Mucosa of rectum (tissue), 2 donors: ENCODE data around the gene CD101.

Experiments used
- H3K27ac ChIP-seq, 2 donors: one replicate each; pipeline ENCODE4 v1.7.0; 2013; ENCODE audit warnings: inconsistent platforms in 2 of 2, low read depth in 2 of 2, low read length in 2 of 2
- H3K27me3 ChIP-seq, 2 donors: one replicate each; pipeline ENCODE4 v1.7.0; 2013; ENCODE audit warnings: low read length in 2 of 2; ENCODE audit not compliant: control insufficient read depth in 2 of 2, insufficient read depth in 2 of 2
- H3K36me3 ChIP-seq, 2 donors: one replicate each; pipeline ENCODE4 v1.7.0; 2013; ENCODE audit warnings: low read length in 2 of 2; ENCODE audit not compliant: control insufficient read depth in 2 of 2, insufficient read depth in 2 of 2
- H3K4me1 ChIP-seq, 2 donors: one replicate each; pipeline ENCODE4 v1.7.0; 2013; ENCODE audit warnings: low read length in 2 of 2, mild to moderate bottlenecking in 1 of 2; ENCODE audit not compliant: control insufficient read depth in 2 of 2, insufficient read depth in 2 of 2
- H3K4me3 ChIP-seq, 2 donors: one replicate each; pipeline ENCODE4 v1.7.0; 2013; ENCODE audit warnings: low read length in 2 of 2
- H3K9ac ChIP-seq, 2 donors: one replicate each; pipeline ENCODE4 v1.7.0; 2013; ENCODE audit warnings: low read length in 2 of 2, low read depth in 1 of 2, mild to moderate bottlenecking in 1 of 2
- H3K9me3 ChIP-seq, 2 donors: one replicate each; pipeline ENCODE4 v1.7.0; 2013; ENCODE audit warnings: low read length in 2 of 2; ENCODE audit not compliant: control insufficient read depth in 2 of 2
- donor health status: healthy.
- donor health status: Normal muscosa, but diverticular disease.

The CD101 gene

DNA sequence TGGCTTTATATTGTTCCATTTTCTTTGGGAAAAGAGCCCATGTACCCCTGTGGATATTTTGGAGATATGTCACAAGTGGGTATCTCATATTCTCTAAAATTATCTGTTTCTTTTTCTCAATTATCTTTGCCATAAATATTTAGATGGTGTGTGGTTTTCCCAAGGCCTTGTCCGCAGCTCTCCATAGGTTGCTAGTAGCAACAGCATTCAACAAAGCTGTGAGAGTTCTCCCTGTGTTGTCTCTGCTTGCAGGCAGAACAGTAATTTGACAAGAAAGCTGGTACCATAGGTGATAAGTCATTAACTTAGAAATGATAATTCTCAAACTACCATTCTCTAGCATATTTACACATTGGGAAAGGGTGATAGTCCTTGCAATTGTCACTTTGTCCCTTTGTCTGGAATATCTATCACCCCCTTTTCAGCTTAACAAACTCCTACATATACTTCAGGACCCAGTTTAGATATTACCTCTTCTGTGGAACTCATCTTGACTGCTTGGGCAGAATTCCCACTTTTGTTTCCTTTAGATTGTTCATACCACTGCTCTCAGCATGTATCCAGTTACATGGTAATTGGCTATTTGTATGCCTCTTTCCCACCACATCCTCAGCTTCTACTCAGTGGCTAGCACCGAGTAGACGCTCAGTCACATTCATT is 8.9 kb downstream of the CD101 start:
- H3K27me3 ChIP-seq, result no peaks in the 10 kb centered on the region
- no peaks in the 10 kb centered on the region for H3K36me3 ChIP-seq
- H3K9ac ChIP-seq, result no peak overlapping the region
- H3K9me3 ChIP-seq, result no peaks in the 10 kb centered on the region
- no peaks in the 10 kb centered on the region for H3K4me1 ChIP-seq
- no peak overlapping the region for H3K4me3 ChIP-seq
- H3K27ac ChIP-seq, result no peak overlapping the region

DNA sequence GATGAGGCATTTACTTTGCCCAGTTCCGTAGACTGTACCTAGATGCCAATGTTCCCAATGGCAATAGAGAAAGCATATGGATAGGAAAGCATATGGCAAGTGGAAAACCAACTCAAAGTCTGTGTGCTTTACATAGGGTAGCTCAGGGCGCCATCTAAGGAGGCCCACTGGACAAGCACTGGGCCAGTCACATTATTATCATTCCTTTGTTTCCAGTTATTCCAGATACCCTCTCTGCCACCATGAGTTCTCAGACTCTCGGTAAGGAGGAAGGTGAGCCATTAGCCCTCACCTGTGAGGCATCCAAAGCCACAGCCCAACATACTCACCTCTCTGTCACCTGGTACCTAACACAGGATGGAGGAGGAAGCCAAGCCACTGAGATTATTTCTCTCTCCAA is 9.8 kb downstream of the CD101 start:
- Histone ChIP-seq H3K9me3 (no peaks in the 10 kb centered on the region), H3K27ac (no peak overlapping the region), H3K4me1 (no peaks in the 10 kb centered on the region), H3K4me3 (no peak overlapping the region), H3K36me3 (no peaks in the 10 kb centered on the region), H3K27me3 (no peaks in the 10 kb centered on the region), H3K9ac (no peak overlapping the region)

DNA sequence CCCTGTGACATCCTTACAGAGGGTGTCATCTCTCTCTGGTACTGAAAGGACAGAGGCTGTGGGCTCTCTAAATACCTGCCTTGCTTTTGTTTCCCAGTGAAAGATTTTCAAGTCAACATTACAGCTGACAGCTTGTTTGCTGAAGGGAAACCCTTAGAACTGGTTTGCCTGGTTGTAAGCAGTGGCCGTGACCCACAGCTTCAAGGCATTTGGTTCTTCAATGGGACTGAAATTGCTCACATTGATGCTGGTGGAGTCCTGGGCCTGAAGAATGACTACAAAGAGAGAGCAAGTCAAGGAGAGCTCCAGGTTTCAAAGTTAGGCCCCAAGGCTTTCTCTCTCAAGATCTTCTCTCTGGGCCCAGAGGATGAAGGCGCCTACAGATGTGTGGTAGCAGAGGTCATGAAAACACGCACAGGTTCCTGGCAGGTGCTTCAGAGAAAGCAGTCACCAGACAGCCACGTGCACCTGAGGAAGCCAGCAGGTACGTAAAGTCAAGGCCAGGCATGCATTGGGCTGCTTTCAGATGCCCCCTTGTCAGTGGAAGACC is 11.8 kb downstream of the CD101 start:
- no peak overlapping the region for H3K9ac ChIP-seq
- no peaks in the 10 kb centered on the region for H3K4me1 ChIP-seq
- no peaks in the 10 kb centered on the region for H3K36me3 ChIP-seq
- H3K9me3 ChIP-seq, result no peaks in the 10 kb centered on the region
- no peak overlapping the region for H3K4me3 ChIP-seq
- no peaks in the 10 kb centered on the region for H3K27me3 ChIP-seq
- H3K27ac ChIP-seq, result no peak overlapping the region

DNA sequence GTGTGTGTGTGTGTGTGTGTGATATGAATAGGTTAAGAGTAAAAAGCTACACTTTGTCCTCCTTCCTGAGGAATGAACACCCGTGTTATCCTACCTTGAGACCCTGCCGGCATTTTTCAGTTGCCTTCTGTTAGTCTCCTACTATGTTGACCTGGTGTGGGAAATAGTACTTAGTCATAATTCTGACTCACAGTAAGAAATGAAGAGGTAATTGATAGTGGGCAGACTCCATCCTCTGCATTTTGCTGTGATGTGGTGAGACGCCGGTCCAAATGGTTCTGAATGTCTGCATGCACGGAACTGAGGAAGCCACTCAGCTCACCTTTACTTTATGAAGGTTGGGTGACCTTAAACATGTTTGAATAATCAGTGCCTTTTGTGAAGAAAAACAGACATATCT is 12.6 kb downstream of the CD101 start:
- Histone ChIP-seq H3K4me3 (no peak overlapping the region), H3K36me3 (no peaks in the 10 kb centered on the region), H3K9me3 (no peaks in the 10 kb centered on the region), H3K27me3 (no peaks in the 10 kb centered on the region), H3K27ac (no peak overlapping the region), H3K9ac (no peak overlapping the region), H3K4me1 (no peaks in the 10 kb centered on the region)

DNA sequence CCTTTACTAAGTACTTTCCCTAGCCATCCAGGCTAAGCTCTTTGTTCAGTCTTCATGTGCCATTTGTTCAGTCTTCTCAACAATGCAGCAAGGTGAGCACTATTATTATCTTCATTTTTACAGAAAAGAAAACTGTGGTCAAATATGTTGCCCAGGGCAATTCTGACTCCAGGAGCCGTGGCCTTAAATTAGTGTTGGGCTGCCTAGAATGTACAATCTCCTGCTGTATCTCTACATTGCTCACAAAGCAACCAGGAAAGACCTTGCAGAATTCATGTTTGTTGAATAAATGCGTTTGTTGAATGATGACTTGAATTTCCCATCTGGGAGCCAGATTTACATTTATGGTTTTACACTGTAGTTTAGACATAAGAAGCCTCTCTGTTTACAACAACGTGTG is 14.2 kb downstream of the CD101 start:
- Histone ChIP-seq H3K9me3 (no peaks in the 10 kb centered on the region), H3K9ac (no peak overlapping the region), H3K4me3 (no peak overlapping the region), H3K36me3 (no peaks in the 10 kb centered on the region), H3K4me1 (no peaks in the 10 kb centered on the region), H3K27me3 (no peaks in the 10 kb centered on the region), H3K27ac (no peak overlapping the region)

DNA sequence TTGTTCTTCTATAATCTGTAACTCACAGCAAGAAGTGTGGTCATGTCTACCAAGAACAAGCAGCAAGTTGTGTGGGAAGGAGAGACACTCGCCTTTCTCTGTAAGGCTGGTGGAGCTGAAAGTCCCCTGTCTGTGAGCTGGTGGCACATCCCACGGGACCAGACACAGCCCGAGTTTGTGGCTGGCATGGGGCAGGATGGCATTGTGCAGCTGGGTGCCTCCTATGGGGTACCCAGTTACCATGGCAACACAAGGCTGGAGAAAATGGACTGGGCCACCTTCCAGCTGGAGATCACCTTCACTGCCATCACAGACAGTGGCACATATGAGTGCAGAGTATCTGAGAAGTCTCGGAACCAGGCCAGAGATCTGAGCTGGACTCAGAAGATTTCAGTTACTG is 15.5 kb downstream of the CD101 start:
- no peaks in the 10 kb centered on the region for H3K27me3 ChIP-seq
- no peak overlapping the region for H3K4me3 ChIP-seq
- no peak overlapping the region for H3K9ac ChIP-seq
- H3K9me3 ChIP-seq, result no peaks in the 10 kb centered on the region
- no peaks in the 10 kb centered on the region for H3K4me1 ChIP-seq
- no peak overlapping the region for H3K27ac ChIP-seq
- H3K36me3 ChIP-seq, result no peaks in the 10 kb centered on the region

DNA sequence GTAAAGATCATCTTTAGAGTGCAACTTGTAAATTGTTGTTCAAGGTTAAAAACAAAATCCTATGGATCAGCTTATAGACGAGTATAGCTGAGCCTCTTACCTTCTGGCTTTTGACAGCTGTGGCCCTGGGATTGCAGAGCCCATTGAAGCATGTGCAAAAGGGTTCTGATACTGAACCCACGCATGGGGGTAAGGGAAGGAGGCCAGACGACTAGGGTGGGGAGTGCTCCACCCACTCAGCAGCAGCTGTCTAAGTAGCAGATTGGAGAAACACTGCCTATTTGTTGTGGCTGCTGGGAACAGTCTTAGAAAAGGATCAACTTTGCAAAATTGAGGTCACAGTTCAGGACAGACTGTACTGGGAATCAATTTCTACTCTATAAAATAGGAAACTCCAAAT is 16.1 kb downstream of the CD101 start:
- no peak overlapping the region for H3K4me3 ChIP-seq
- H3K36me3 ChIP-seq, result no peaks in the 10 kb centered on the region
- H3K9ac ChIP-seq, result no peak overlapping the region
- H3K27ac ChIP-seq, result no peak overlapping the region
- H3K27me3 ChIP-seq, result no peaks in the 10 kb centered on the region
- no peaks in the 10 kb centered on the region for H3K4me1 ChIP-seq
- no peaks in the 10 kb centered on the region for H3K9me3 ChIP-seq

DNA sequence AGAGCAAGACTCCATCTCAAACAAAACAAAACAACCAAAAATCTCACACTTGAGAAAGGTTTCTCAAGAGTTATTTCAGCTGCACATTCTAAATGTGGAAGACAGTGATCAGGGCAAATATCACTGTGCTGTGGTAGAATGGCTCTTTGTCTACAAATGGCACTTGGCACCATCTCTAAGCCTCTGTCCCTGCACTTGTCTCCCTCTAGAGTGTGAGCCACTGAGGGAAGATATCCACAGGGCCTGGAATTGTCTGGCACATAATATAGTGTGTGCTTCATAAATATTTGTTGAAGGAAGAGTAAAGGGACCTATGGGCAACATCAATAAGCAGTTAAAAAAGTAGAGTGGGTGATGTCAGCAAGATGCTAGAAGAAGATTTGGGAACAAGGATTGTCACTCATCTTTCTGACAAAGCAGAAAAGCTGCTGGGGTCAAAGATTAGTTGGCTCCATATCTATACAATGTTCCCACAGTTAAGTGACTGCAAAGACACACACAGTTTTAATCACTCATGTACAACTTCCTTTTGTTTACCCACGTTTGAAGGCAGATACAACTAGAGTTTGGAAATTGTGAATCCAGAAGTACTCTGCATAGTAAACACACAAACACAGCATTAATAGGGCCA is 19.1 kb downstream of the CD101 start:
- H3K27ac ChIP-seq, result no peak overlapping the region
- H3K27me3 ChIP-seq, result no peaks in the 10 kb centered on the region
- H3K4me3 ChIP-seq, result no peak overlapping the region
- no peaks in the 10 kb centered on the region for H3K36me3 ChIP-seq
- no peaks in the 10 kb centered on the region for H3K4me1 ChIP-seq
- H3K9me3 ChIP-seq, result no peaks in the 10 kb centered on the region
- no peak overlapping the region for H3K9ac ChIP-seq

DNA sequence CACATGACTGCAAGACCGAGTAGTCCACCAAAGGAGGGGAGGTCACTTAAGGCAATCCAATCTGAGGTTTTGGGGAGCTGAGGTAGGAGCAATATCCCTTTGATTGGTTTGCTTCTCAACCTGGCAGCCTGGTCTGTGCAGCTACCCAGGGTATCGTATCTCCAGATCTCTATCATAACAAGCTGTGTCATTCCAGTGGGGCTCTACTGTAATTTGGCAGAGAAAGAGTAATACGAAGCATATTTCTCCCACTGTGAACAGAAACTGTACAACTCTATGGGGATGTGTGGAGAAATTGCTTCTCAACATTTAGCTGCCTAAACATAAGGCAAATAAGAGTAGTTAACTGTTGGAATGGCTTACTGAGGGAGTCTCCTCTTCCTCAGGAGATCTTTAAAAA is 20.6 kb downstream of the CD101 start:
- H3K36me3 ChIP-seq, result no peaks in the 10 kb centered on the region
- H3K4me1 ChIP-seq, result no peaks in the 10 kb centered on the region
- no peak overlapping the region for H3K4me3 ChIP-seq
- no peak overlapping the region for H3K9ac ChIP-seq
- no peaks in the 10 kb centered on the region for H3K9me3 ChIP-seq
- H3K27ac ChIP-seq, result no peak overlapping the region
- H3K27me3 ChIP-seq, result no peaks in the 10 kb centered on the region

DNA sequence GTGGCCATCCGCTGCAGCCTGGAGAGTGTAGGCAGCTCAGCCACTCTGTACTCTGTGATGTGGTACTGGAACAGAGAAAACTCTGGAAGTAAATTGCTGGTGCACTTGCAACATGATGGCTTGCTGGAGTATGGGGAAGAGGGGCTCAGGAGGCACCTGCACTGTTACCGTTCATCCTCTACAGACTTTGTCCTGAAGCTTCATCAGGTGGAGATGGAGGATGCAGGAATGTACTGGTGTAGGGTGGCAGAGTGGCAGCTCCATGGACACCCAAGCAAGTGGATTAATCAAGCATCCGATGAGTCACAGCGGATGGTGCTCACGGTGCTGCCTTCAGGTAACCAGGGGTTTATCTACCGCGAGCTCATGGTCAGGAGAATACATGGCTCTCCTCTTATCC is 24.0 kb downstream of the CD101 start:
- Histone ChIP-seq H3K4me1 (no peaks in the 10 kb centered on the region), H3K4me3 (no peak overlapping the region), H3K27ac (no peak overlapping the region), H3K9ac (no peak overlapping the region), H3K9me3 (no peaks in the 10 kb centered on the region), H3K36me3 (no peaks in the 10 kb centered on the region), H3K27me3 (no peaks in the 10 kb centered on the region)
